Keratinocyte (primary cell): Measurements from ENCODE around the gene NIPBL. TPM values are rescaled to one million over a fixed set of nuclear protein-coding genes. Genes with fewer than 3 reads are reported as not detected.

ENCODE experiments used
- DNase-seq: peaks from one replicate; pipeline ENCODE4 v3.0.0-alpha.2; 2011; ENCODE audit warnings: low read depth, missing footprints, low spot score
- FAIRE-seq: peaks from 2 replicates; lab custom pipeline; 2011; peaks lifted over from hg19 to GRCh38; lab: Jason Lieb, UNC
- H2AFZ ChIP-seq: 2 replicates; pipeline ENCODE4 v1.6.0; 2012; ENCODE audit warnings: low read length, control low read depth, inconsistent platforms; ENCODE audit not compliant: control insufficient read depth
- H3K27ac ChIP-seq: 2 replicates; pipeline ENCODE4 v1.5.1; 2011; ENCODE audit warnings: low read length; ENCODE audit not compliant: control insufficient read depth, insufficient read depth
- H3K27me3 ChIP-seq: 3 replicates; pipeline ENCODE4 v1.6.0; 2011; ENCODE audit warnings: low read length; ENCODE audit not compliant: control insufficient read depth, insufficient read depth; ENCODE audit errors: extremely low read depth
- H3K36me3 ChIP-seq, 2 experiments: 2 replicates in 1 of 2; 3 replicates in 1 of 2; pipeline ENCODE4 v1.5.1; 2011; ENCODE audit warnings: low read length in 2 of 2, mild to moderate bottlenecking in 1 of 2; ENCODE audit not compliant: control insufficient read depth in 2 of 2, insufficient read depth in 2 of 2; ENCODE audit errors: extremely low read depth in 1 of 2
- H3K4me1 ChIP-seq: 3 replicates; pipeline ENCODE4 v1.5.1; 2011; ENCODE audit warnings: low read length; ENCODE audit not compliant: control insufficient read depth, insufficient read depth; ENCODE audit errors: extremely low read depth
- H3K4me2 ChIP-seq: 3 replicates; pipeline ENCODE4 v1.6.0; 2011; ENCODE audit warnings: low read depth, low read length; ENCODE audit not compliant: control insufficient read depth, insufficient read depth; ENCODE audit errors: extremely low read depth
- H3K4me3 ChIP-seq, 3 experiments: fragments of 200-600 bp in 1 of 3; sonication (generic) in 1 of 3; 2 replicates in 2 of 3; 3 replicates in 1 of 3; pipeline ENCODE4 v1.5.1; 2011 to 2016; ENCODE audit warnings: low read length in 3 of 3, mild to moderate bottlenecking in 3 of 3, control low read depth in 2 of 3, inconsistent platforms in 1 of 3, low read depth in 1 of 3, mixed read lengths in 1 of 3, mixed run types in 1 of 3, moderate library complexity in 1 of 3; ENCODE audit not compliant: control insufficient read depth in 2 of 3, insufficient read depth in 2 of 3; ENCODE audit errors: extremely low read depth in 1 of 3
- H3K79me2 ChIP-seq: 2 replicates; pipeline ENCODE4 v1.6.0; 2012; ENCODE audit warnings: low read length; ENCODE audit not compliant: control insufficient read depth, insufficient read depth
- H3K9ac ChIP-seq: 3 replicates; pipeline ENCODE4 v1.6.0; 2011; ENCODE audit warnings: low read length; ENCODE audit not compliant: control insufficient read depth, insufficient read depth; ENCODE audit errors: extremely low read depth
- H3K9me1 ChIP-seq: 3 replicates; pipeline ENCODE4 v1.6.0; 2011; ENCODE audit warnings: low read length; ENCODE audit not compliant: control insufficient read depth, insufficient read depth; ENCODE audit errors: extremely low read depth
- H3K9me3 ChIP-seq: 2 replicates; pipeline ENCODE4 v1.5.1; 2012; ENCODE audit warnings: low read depth, low read length; ENCODE audit not compliant: control insufficient read depth
- H4K20me1 ChIP-seq: 3 replicates; pipeline ENCODE4 v1.6.0; 2011; ENCODE audit warnings: low read length; ENCODE audit not compliant: control insufficient read depth, insufficient read depth; ENCODE audit errors: extremely low read depth
- EZH2 ChIP-seq: IDR thresholded peaks from one replicate; pipeline ENCODE4 v1.6.1; 2012; ENCODE audit warnings: inconsistent platforms, mild to moderate bottlenecking, low read length, moderate library complexity
- dilution Hi-C: fragments of 300-500 bp; cut with MboI; formaldehyde crosslinking; loops from one replicate; pipeline ENCODE4 v1.7.0; 2020; ENCODE audit warnings: low sequenced_read_pairs; ENCODE audit not compliant: extremely low pct_ligation_motif_present
- polyA plus RNA-seq, 5 experiments: library from polyadenylated mRNA; depleted of rRNA in 3 of 5; stranded (reverse) in 3 of 5; stranded (forward) in 1 of 5; unstranded in 1 of 5; fragments of >200 nt; gene quantifications; 1 replicate in 1 of 5; 2 replicates in 3 of 5; 3 replicates in 1 of 5; pipeline versions ENCODE4 v1.2.1 to v1.2.3, GENCODE V29; 2011 to 2012; ENCODE audit warnings: missing spikeins in 2 of 5, low read depth in 1 of 5, low replicate concordance in 1 of 5
- TF ChIP-seq, protein P1 (sequence below), 3 experiments: IDR thresholded peaks in 1 of 3; conservative IDR thresholded peaks in 1 of 3; optimal IDR thresholded peaks in 1 of 3; 2 replicates in 2 of 3; 3 replicates in 1 of 3; pipeline versions ENCODE3 to v1.5.1; 2011; ENCODE audit warnings: low read length in 3 of 3, mild to moderate bottlenecking in 3 of 3, moderate library complexity in 2 of 3, control low read depth in 1 of 3, inconsistent platforms in 1 of 3; ENCODE audit not compliant: insufficient read depth in 2 of 3; ENCODE audit errors: extremely low read depth in 1 of 3

Gene NIPBL
- polyA plus RNA-seq, 1 donor (not counting 4 experiments of a cell fraction or from before 2014, with no cell fraction given), result 23.4 TPM

DNA sequence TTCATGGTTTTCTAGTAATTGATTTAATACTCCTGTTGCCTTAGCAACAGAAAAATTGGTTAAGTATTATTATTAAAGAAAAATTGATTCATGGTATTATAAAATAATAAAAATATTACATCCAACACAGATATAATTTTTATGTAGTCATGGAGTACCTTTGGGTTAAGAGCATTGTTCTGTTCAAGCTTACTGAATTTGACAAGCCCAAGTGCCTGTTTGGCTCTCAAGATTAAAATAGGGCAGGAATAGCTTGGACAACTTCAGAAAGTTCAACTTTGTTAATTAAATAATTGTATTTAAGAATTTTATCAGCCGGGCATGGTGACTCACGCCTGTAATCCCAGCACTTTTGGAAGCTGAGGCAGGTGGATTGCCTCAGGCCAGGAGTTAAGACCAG is 82.0 kb downstream of the NIPBL start:
- no peak overlapping the region for H3K4me2 ChIP-seq
- DNase-seq, result no peak
- no peaks in the 10 kb centered on the region for H4K20me1 ChIP-seq
- H3K9ac ChIP-seq, result no peak overlapping the region
- H3K27me3 ChIP-seq, result no peaks in the 10 kb centered on the region
- dilution Hi-C loops, result no loop called here
- no peaks in the 10 kb centered on the region for H3K9me1 ChIP-seq
- H3K79me2 ChIP-seq, result peaks cover 10% of the 10 kb centered on the region
- H3K9me3 ChIP-seq, result no peaks in the 10 kb centered on the region
- H3K36me3 ChIP-seq, result peaks cover 0 to 6% of the 10 kb centered on the region in 2 experiments
- TF ChIP-seq, protein P1, sequence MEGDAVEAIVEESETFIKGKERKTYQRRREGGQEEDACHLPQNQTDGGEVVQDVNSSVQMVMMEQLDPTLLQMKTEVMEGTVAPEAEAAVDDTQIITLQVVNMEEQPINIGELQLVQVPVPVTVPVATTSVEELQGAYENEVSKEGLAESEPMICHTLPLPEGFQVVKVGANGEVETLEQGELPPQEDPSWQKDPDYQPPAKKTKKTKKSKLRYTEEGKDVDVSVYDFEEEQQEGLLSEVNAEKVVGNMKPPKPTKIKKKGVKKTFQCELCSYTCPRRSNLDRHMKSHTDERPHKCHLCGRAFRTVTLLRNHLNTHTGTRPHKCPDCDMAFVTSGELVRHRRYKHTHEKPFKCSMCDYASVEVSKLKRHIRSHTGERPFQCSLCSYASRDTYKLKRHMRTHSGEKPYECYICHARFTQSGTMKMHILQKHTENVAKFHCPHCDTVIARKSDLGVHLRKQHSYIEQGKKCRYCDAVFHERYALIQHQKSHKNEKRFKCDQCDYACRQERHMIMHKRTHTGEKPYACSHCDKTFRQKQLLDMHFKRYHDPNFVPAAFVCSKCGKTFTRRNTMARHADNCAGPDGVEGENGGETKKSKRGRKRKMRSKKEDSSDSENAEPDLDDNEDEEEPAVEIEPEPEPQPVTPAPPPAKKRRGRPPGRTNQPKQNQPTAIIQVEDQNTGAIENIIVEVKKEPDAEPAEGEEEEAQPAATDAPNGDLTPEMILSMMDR (optimal IDR thresholded peaks at IDR 0.05 in 1 of 3, IDR thresholded peaks at IDR 0.05 in 1 of 3, conservative IDR thresholded peaks at IDR 0.05 in 1 of 3; ENCODE audit: extremely low read depth in 1 of 3, insufficient read depth in 2 of 3, low read length in 3 of 3), result no peak
- no peak for TF ChIP-seq EZH2
- FAIRE-seq, result no peak
- H3K27ac ChIP-seq, result no peak overlapping the region
- peaks cover 4% of the 10 kb centered on the region for H3K4me1 ChIP-seq
- H3K4me3 ChIP-seq, result no peak overlapping the region
- no peak overlapping the region for H2AFZ ChIP-seq

DNA sequence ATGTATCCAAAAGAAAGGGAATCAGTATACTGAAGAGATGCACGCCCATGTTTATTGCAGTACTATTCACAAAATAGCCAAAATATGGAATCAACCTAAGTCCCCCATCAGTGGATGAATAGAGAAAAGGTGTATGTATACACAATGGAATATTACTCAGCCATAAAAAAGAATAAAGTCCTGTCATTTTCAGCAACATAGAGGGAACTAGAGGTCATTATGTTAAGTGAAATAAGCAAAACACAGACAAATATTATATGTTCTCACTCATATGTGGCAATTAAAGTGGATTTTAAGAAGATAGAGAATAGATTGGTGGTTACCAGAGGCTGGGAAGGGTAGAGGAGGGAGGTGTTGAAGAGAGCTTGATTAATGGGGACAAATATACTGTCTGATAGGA is 88.6 kb downstream of the NIPBL start:
- H3K9me1 ChIP-seq, result no peaks in the 10 kb centered on the region
- no peak overlapping the region for H3K4me3 ChIP-seq
- H3K9ac ChIP-seq, result no peak overlapping the region
- H3K27me3 ChIP-seq, result no peaks in the 10 kb centered on the region
- no peaks in the 10 kb centered on the region for H4K20me1 ChIP-seq
- DNase-seq (no peak), FAIRE-seq (no peak)
- no peak overlapping the region for H3K27ac ChIP-seq
- H3K79me2 ChIP-seq, result no peaks in the 10 kb centered on the region
- TF ChIP-seq, protein P1 (optimal IDR thresholded peaks at IDR 0.05 in 1 of 3, IDR thresholded peaks at IDR 0.05 in 1 of 3, conservative IDR thresholded peaks at IDR 0.05 in 1 of 3; ENCODE audit: extremely low read depth in 1 of 3, insufficient read depth in 2 of 3, low read length in 3 of 3), result no peak
- no peak for TF ChIP-seq EZH2
- H2AFZ ChIP-seq, result no peak overlapping the region
- peaks cover 3 to 8% of the 10 kb centered on the region in 2 experiments for H3K36me3 ChIP-seq
- H3K4me2 ChIP-seq, result no peak overlapping the region
- no peaks in the 10 kb centered on the region for H3K9me3 ChIP-seq
- dilution Hi-C loops, result no loop called here
- H3K4me1 ChIP-seq, result no peaks in the 10 kb centered on the region
